CD4-positive, alpha-beta T cell (primary cell): ENCODE measurements around the gene PADI4. TPM values are rescaled to one million over a fixed set of nuclear protein-coding genes. Genes with fewer than 3 reads are reported as not detected.

ENCODE experiments used
- ATAC-seq: fragments of 200-7000 bp; cut with Tn5 transposase; one replicate; pipeline ENCODE4 v1.10.0; 2022; ENCODE audit warnings: mild to moderate bottlenecking; ENCODE audit not compliant: poor library complexity
- CTCF ChIA-PET: fragments of 350-600 bp; sonication (Branson Sonifier 250); formaldehyde crosslinking; loops from one replicate; lab custom pipeline; 2021; ENCODE audit warnings: antibody characterized with exemption, inconsistent platforms; lab: Charles Lee
- POLR2A ChIA-PET: fragments of 350-600 bp; sonication (Branson Sonifier 250); formaldehyde crosslinking; loops from one replicate; lab custom pipeline; 2021; ENCODE audit warnings: antibody characterized with exemption, inconsistent platforms; lab: Charles Lee
- DNase-seq, 14 experiments: peaks; one replicate each; pipeline ENCODE4 v3.0.0-alpha.2; 2013 to 2020; ENCODE audit warnings: mixed read lengths in 2 of 14
- H3K27ac ChIP-seq, 2 donors: one replicate each; pipeline versions ENCODE4 v1.5.1 to v1.7.0; 2013; ENCODE audit warnings: low read length in 2 of 2, low read depth in 1 of 2, mild to moderate bottlenecking in 1 of 2
- H3K27me3 ChIP-seq, 2 experiments: 1 replicate in 1 of 2; 2 replicates in 1 of 2; pipeline versions ENCODE4 v1.6.1 to v1.7.0; 2013; ENCODE audit warnings: low read length in 2 of 2, control low read depth in 1 of 2, mild to moderate bottlenecking in 1 of 2, moderate library complexity in 1 of 2; ENCODE audit not compliant: insufficient read depth in 2 of 2, control insufficient read depth in 1 of 2
- H3K36me3 ChIP-seq: one replicate; pipeline ENCODE4 v1.6.1; 2013; ENCODE audit warnings: low read length, control low read depth; ENCODE audit not compliant: insufficient read depth
- H3K4me1 ChIP-seq: one replicate; pipeline ENCODE4 v1.6.1; 2013; ENCODE audit warnings: low read length, control low read depth; ENCODE audit not compliant: insufficient read depth
- H3K4me3 ChIP-seq: one replicate; pipeline ENCODE4 v1.5.1; 2013; ENCODE audit warnings: mild to moderate bottlenecking, low read length, moderate library complexity
- H3K9me3 ChIP-seq, 2 experiments: 1 replicate in 1 of 2; 2 replicates in 1 of 2; pipeline versions ENCODE4 v1.6.1 to v1.7.0; 2013; ENCODE audit warnings: low read length in 2 of 2, mild to moderate bottlenecking in 2 of 2, control low read depth in 1 of 2, moderate library complexity in 1 of 2; ENCODE audit not compliant: control insufficient read depth in 1 of 2, insufficient read depth in 1 of 2
- H3K27ac Mint-ChIP-seq: one replicate; pipeline ENCODE4 v1.8.0; 2020; ENCODE audit warnings: mixed read lengths
- H3K27me3 Mint-ChIP-seq: one replicate; pipeline ENCODE4 v1.8.0; 2021; ENCODE audit warnings: mixed read lengths
- H3K36me3 Mint-ChIP-seq: one replicate; pipeline ENCODE4 v1.8.0; 2021; ENCODE audit warnings: low read depth, mixed read lengths
- H3K4me1 Mint-ChIP-seq: one replicate; pipeline ENCODE4 v1.8.0; 2021; ENCODE audit warnings: low read depth, mixed read lengths
- H3K4me3 Mint-ChIP-seq: one replicate; pipeline ENCODE4 v1.8.0; 2020; ENCODE audit warnings: mild to moderate bottlenecking, mixed read lengths
- H3K9me3 Mint-ChIP-seq: one replicate; pipeline ENCODE4 v1.8.0; 2020; ENCODE audit warnings: mixed read lengths
- CTCF ChIP-seq: fragments of 200-600 bp; IDR thresholded peaks from one replicate; pipeline ENCODE4 v1.8.0; 2022; ENCODE audit warnings: antibody characterized with exemption, mild to moderate bottlenecking
- intact Hi-C, 2 experiments: fragments of 100-400 bp; cut with DNase I in 1 of 2; cut with micrococcal nuclease in 1 of 2; formaldehyde crosslinking; loops; one replicate each; pipeline versions ENCODE4 v1.15.1 to v1.9.0; 2023 to 2025; cut with DNase I, micrococcal nuclease
- total RNA-seq, 174 experiments: library from RNA in 2 of 174; stranded (reverse) in 2 of 174; gene quantifications; one replicate each; pipeline ENCODE4 v1.2.3 and lab custom pipeline; 2021 to 2026

The PADI4 gene
- total RNA-seq, 2 experiments from 2014 or later, result 0.41 to 0.75 TPM

- H3K9me3 Mint-ChIP-seq, result no peaks in the 10 kb centered on the region
- H3K27me3 ChIP-seq, result peaks cover 2 to 19% of the 10 kb centered on the region in 2 experiments
- no peak overlapping the region for H3K4me3 ChIP-seq
- H3K4me3 Mint-ChIP-seq, result no peak overlapping the region
- DNase-seq (no peak), ATAC-seq (no peak)
- TF ChIP-seq CTCF, result no peak
- ChIA-PET CTCF (no interaction called here), POLR2A (no interaction called here)
- H3K9me3 ChIP-seq, result no peaks in the 10 kb centered on the region
- no peak overlapping the region for H3K27ac Mint-ChIP-seq
- H3K36me3 Mint-ChIP-seq, result no peaks in the 10 kb centered on the region
- peaks cover 3% of the 10 kb centered on the region for H3K4me1 ChIP-seq
- no peaks in the 10 kb centered on the region for H3K36me3 ChIP-seq
- intact Hi-C loops, result no loop called here
- H3K27me3 Mint-ChIP-seq, result peaks cover 33% of the 10 kb centered on the region
- no peak overlapping the region for H3K27ac ChIP-seq
- peaks cover 6% of the 10 kb centered on the region for H3K4me1 Mint-ChIP-seq
Measured at GRCh38 chr1:17310068-17310640, 2.2 kb downstream of the PADI4 start.

- POLR2A ChIA-PET, result no interaction called here
- CTCF ChIA-PET, result interaction anchor here (0.6 to 0.7 kb wide), 2 partner anchors 31 to 127 kb away, joined by 3 to 6 read pairs; no protein-coding TSS in a partner anchor
- no peaks in the 10 kb centered on the region for H3K9me3 Mint-ChIP-seq
- peaks cover 2 to 9% of the 10 kb centered on the region in 2 experiments for H3K27me3 ChIP-seq
- no peaks in the 10 kb centered on the region for H3K36me3 Mint-ChIP-seq
- no peak overlapping the region for H3K27ac Mint-ChIP-seq
- no peak overlapping the region for H3K27ac ChIP-seq
- no peaks in the 10 kb centered on the region for H3K9me3 ChIP-seq
- H3K4me1 ChIP-seq, result peaks cover 3% of the 10 kb centered on the region
- H3K4me3 ChIP-seq, result no peak overlapping the region
- no peaks in the 10 kb centered on the region for H3K36me3 ChIP-seq
- no peak for TF ChIP-seq CTCF
- DNase-seq (no peak), ATAC-seq (no peak)
- H3K27me3 Mint-ChIP-seq, result peaks cover 19% of the 10 kb centered on the region
- no peak overlapping the region for H3K4me3 Mint-ChIP-seq
- peaks cover 6% of the 10 kb centered on the region for H3K4me1 Mint-ChIP-seq
- intact Hi-C loops, result no loop called here
Measured at GRCh38 chr1:17313530-17314309, 5.7 kb downstream of the PADI4 start.

GRCh38 chr1:17314491-17314971, 6.5 kb downstream of the PADI4 start:
- H3K4me1 Mint-ChIP-seq, result peaks cover 6% of the 10 kb centered on the region
- CTCF ChIA-PET, result no interaction called here
- DNase-seq (no peak), ATAC-seq (no peak)
- no peak overlapping the region for H3K27ac Mint-ChIP-seq
- Histone ChIP-seq H3K36me3 (no peaks in the 10 kb centered on the region), H3K9me3 (no peaks in the 10 kb centered on the region), H3K27ac (no peak overlapping the region), H3K27me3 (peaks cover 2 to 3% of the 10 kb centered on the region in 2 experiments), H3K4me1 (peaks cover 3% of the 10 kb centered on the region), H3K4me3 (no peak overlapping the region)
- H3K27me3 Mint-ChIP-seq, result peaks cover 14% of the 10 kb centered on the region
- H3K4me3 Mint-ChIP-seq, result no peak overlapping the region
- no peak for TF ChIP-seq CTCF
- intact Hi-C loops, result no loop called here
- H3K9me3 Mint-ChIP-seq, result no peaks in the 10 kb centered on the region
- no peaks in the 10 kb centered on the region for H3K36me3 Mint-ChIP-seq
- POLR2A ChIA-PET, result no interaction called here
